ENCODE results near the gene FBXW11.

GRCh38 chr5:171956887-171957495 lies 49.4 kb downstream of the FBXW11 start:
- TF ChIP-seq CTCF (IDR thresholded peaks at IDR 0.05), result no peak
- no peak for TF ChIP-seq POLR2A (IDR thresholded peaks at IDR 0.05)
- TF ChIP-seq EP300 (IDR thresholded peaks at IDR 0.05; ENCODE audit: low read depth), result no peak
- TF ChIP-seq POLR2AphosphoS5 (IDR thresholded peaks at IDR 0.05), result no peak

Data from transverse colon (tissue), 4 donors.